Epithelial cell of prostate (primary cell): ENCODE measurements around the gene ZBED5.
"Not testable (repeated sequence)": the region's sequence is repeated elsewhere in the genome, so short reads cannot be mapped to it uniquely, and the experiment has no call there.

ENCODE experiments used
- DNase-seq: peaks from one replicate; pipeline ENCODE4 v3.0.0-alpha.2; 2011; ENCODE audit warnings: low read depth, low spot score
- H3K27ac ChIP-seq: fragments of 450-650 bp; 2 replicates; pipeline ENCODE4 v1.5.1; 2017; ENCODE audit warnings: mild to moderate bottlenecking

The ZBED5 gene

GRCh38 chr11:10844796-10845195 lies 13.1 kb downstream of the ZBED5 start:
- no peak for DNase-seq

DNA sequence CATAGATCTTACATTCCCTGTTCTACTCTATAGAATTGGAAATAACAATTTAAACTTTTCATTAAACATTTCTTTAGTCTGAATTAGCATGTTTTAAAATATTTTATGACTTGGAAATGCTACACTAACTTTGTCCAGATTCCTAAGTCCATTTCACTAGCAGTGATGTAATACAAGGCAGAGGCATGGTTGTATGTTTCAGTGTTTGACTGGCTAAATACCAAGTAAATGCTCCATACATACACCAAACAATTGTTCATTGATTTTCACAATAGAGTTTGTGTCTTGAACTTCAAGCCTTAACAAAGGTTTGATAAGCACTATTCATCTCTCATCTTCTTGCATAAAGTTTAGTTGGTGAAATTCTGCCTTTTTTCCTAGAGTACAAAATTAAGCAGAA lies 13.5 kb downstream of the ZBED5 start:
- DNase-seq = no peak
- H3K27ac ChIP-seq = peak overlapping the region; percentile 81

More at GRCh38 chr11:10844796-10845195, 13.1 kb downstream of the ZBED5 start:
- H3K27ac ChIP-seq = peak overlapping the region; percentile 81

GRCh38 chr11:10838881-10839280 lies 19.0 kb downstream of the ZBED5 start:
- no peak for DNase-seq
- H3K27ac ChIP-seq = no peak overlapping the region

GRCh38 chr11:10838083-10838482 lies 19.8 kb downstream of the ZBED5 start:
- no peak overlapping the region for H3K27ac ChIP-seq
- DNase-seq = no peak

DNA sequence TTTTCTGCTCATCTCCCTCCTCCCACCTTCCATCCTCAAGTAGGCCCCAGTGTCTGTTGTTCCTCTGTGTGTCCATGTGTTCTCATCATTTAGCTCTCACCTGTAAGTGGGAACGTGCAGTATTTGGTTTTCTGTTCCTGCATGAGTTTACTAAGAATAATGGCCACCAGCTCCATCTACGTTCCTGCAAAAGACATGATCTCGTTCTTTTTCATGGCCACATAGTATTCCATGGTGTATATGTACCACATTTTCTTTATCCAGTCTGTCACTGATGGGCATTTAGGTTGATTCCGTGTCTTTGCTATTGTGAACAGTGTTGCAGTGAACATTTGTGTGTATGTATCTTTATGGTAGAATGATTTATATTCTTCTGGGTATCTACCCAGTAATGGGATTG lies 21.0 kb downstream of the ZBED5 start:
- DNase-seq, H3K27ac ChIP-seq: not testable (repeated sequence)

- DNase-seq = no peak
- H3K27ac ChIP-seq = no peak overlapping the region
Observed at GRCh38 chr11:10829139-10829538, 28.7 kb downstream of the ZBED5 start.

DNA sequence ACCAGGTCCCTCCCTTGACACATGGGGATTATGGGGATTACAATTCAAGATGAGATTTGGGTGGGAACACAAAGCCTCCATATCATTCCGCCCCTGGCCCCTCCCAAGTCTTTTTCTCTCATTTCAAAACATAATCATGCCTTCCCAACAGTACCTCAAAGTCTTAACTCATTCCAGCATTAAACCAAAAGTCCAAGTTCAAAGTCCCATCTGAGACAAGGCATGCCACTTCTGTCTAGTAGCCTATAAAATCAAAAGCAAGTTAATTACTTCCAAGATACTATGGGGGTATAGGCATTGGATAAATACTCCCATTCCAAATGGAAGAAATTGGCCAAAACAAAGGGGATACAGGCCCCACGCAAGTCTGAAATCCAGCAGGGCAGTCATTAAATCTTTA lies 29.5 kb downstream of the ZBED5 start:
- DNase-seq = no peak
- no peak overlapping the region for H3K27ac ChIP-seq

GRCh38 chr11:10824888-10825287 lies 33.0 kb downstream of the ZBED5 start:
- no peak overlapping the region for H3K27ac ChIP-seq
- no peak for DNase-seq

DNA sequence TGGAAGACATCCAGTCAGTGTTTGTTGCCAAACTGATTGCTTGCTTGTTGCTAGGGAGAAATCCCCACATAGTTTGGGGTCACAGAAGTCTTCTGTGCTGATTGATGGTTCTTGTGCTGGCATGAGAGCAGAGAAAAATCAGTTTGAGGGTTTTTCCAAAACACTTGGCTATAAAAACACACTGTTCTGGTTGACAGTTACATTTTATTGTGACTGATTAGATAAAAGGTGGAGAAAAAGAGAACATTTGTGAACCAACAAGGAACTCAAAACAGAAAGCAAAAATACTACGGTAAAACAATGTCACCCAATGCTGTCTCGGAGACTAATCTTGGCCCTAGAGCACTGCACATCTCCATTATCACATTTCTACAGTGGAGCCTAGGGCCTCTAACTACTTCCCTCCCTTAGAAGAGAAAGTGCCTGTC lies 34.7 kb downstream of the ZBED5 start:
- no peak for DNase-seq
- no peak overlapping the region for H3K27ac ChIP-seq

DNA sequence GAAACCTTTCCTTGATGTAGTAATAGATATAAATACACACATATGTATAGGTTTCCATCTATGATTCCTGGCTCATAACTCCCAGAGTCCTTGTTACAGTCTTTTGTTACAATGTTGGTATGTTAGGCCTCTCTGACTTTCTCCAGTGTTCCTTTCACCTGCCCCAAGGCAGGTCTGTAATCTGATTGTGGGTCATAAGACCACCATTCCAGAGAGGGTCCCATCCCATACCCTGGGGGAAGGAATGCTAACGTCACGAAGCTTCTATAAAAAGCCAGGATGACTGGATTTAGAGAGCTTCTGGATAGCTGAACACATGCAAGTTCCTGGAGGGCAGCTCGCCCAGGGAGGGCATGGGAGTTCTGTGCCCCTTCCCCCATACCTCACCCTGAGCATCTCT lies 35.4 kb downstream of the ZBED5 start:
- not testable (repeated sequence) for DNase-seq, H3K27ac ChIP-seq

DNA sequence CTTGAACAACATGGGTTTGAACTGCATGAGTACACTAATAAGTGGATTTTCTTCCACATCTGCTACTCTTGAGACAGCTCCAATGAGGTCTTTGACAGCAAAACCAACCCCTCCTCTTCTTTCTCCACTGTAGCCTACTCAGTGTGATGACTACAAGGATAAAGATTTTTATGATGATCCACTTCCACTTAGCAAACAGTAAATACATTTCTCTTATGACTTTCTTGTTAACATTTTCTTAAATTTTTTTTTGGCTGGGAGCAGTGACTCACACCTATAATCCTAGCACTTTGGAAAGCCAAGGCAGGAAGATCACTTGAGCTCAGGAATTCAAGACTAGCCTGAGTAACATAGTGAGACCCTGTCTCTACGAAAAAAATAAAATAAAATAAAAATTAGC lies 39.3 kb downstream of the ZBED5 start:
- peak; percentile 63 for DNase-seq

DNA sequence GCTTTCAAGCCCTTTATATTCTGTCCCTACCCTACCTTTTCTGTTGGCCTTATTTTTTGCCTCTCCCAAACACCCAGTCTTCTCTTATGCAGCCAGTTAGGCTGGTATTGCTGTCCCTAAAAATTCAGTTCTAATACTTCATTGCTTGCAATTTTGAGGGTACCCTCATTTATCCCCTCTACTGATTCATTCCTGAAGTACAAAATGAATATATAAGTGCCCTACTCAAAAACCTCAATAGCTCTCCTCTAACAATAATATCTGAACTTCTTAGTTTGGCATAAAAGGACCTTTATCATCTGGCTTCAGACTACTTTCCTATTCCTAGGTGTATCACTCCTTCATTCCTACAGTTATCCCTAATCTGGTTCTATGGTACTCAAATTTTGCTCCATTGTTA lies 43.9 kb downstream of the ZBED5 start:
- no peak overlapping the region for H3K27ac ChIP-seq
- no peak for DNase-seq

More for the DNA sequence above, 39.3 kb downstream of the ZBED5 start:
- peak overlapping the region; percentile 12 for H3K27ac ChIP-seq

GRCh38 chr11:10809373-10810160 lies 48.3 kb downstream of the ZBED5 start:
- no peak for DNase-seq
- peak overlapping the region; percentile 94 for H3K27ac ChIP-seq

- DNase-seq = peak; percentile 93
- H3K27ac ChIP-seq = peak within 1 kb of the TSS; percentile 94
Observed at GRCh38 chr11:10808553-10809372, 49.1 kb downstream of the ZBED5 start, which contains the start of gene EIF4G2. EIF4G2 (minus strand) TSS chr11:10808926.

GRCh38 chr11:10808235-10808552 lies 49.7 kb downstream of the ZBED5 start:
- DNase-seq = no peak
- H3K27ac ChIP-seq = peak overlapping the region; percentile 94

DNA sequence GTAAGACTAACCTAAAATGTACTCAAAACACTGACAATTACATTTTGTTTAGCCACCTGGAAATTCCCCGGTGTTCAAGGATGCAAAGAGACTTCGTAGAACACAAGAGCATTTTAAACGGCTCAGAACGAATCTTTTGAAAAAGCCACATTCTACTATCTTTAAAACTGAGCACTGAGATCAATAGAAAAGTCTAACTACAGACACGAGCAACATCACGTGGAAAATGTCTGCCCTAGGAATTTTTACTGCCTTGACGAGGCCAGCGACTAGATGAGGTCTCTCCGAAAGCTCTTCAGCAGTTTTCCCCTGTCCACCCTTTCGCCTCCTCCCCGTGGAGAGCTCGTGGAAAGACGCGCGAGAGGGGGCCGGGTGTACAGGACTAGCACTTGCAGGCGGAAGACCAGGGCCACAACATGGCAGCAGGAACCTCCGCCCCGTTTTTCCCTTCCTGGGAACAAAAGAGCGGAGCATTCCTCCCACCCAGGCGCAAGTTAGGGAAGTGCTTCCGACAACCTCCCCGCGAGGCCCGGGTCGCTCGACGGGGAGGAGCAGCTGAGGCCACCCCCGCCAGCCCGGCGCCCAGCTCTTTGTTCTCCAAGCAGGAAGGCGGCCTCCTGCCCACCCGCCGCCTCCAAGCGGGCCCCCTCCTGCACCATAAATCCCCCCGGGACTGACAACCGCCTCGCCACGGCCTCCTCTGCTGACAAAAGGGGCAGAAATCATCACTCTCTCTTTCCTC lies 50.2 kb downstream of the ZBED5 start:
- peak overlapping the region; percentile 94 for H3K27ac ChIP-seq
- no peak for DNase-seq

DNA sequence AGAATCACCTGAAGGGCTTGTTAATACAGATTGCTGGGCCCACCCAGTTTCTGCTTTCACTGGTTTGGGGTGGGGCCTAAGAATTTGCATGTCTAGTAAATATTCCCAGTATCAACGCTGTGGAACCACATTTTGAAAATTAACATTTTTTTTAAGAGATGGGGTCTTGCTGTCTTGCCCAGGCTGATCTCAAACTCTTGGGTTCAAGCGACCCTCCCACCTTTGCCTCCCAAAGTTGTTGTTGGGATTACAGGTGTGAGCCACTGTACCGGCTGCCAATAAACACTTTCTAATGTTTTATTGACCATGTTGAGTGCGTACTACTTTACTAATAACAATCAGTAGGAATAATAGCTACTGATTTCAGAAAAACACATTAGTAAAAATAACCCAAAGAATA lies 51.6 kb downstream of the ZBED5 start:
- H3K27ac ChIP-seq = peak overlapping the region; percentile 94
- DNase-seq = no peak

DNA sequence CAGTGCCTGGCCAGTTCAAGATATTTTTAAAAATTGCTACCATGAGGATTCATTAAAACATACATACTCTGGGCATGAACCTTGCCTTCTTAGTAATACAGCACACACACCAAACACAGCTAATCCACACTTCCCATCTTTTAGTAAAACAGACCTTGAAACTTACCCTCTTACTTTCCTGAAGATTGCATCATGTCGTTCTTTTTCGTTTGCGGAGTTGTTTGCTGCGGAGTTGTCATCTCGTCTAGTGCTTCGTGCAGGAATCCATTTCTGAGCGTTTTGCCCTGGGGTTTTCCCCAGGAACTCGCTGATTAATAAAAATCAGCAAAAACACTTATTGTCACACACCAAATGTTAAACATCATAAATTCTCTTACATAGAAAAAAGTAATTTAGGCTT lies 52.1 kb downstream of the ZBED5 start:
- peak overlapping the region; percentile 94 for H3K27ac ChIP-seq

GRCh38 chr11:10803676-10804075 lies 54.2 kb downstream of the ZBED5 start:
- no peak for DNase-seq
- H3K27ac ChIP-seq = peak overlapping the region; percentile 94

More for the DNA sequence above, 52.1 kb downstream of the ZBED5 start:
- DNase-seq = no peak
